KMS-11 (cell line): ENCODE data around the gene AKAP8L.
"Not testable (repeated sequence)": the region's sequence is repeated elsewhere in the genome, so short reads cannot be mapped to it uniquely, and the experiment has no call there.

Source experiments
- H2AFZ ChIP-seq: fragments of 200-600 bp; sonication (generic); 2 replicates; pipeline ENCODE4 v1.6.1; 2016; ENCODE audit warnings: antibody characterized with exemption, mixed run types, low read depth
- H3K27ac ChIP-seq: fragments of 200-600 bp; sonication (generic); 2 replicates; pipeline ENCODE4 v1.6.1; 2016; ENCODE audit warnings: mild to moderate bottlenecking, mixed run types
- H3K27me3 ChIP-seq: fragments of 200-600 bp; sonication (generic); 2 replicates; pipeline ENCODE4 v1.6.1; 2017; ENCODE audit warnings: mild to moderate bottlenecking, low read depth, mixed run types, moderate library complexity; ENCODE audit not compliant: insufficient read depth
- H3K36me3 ChIP-seq: fragments of 200-600 bp; sonication (generic); 2 replicates; pipeline ENCODE4 v1.6.1; 2017; ENCODE audit warnings: mild to moderate bottlenecking, mixed run types; ENCODE audit not compliant: insufficient read depth
- H3K4me1 ChIP-seq: fragments of 200-600 bp; sonication (generic); 2 replicates; pipeline ENCODE4 v1.6.1; 2016; ENCODE audit warnings: mild to moderate bottlenecking, low read depth, mixed run types; ENCODE audit not compliant: poor library complexity, severe bottlenecking
- H3K4me2 ChIP-seq: fragments of 200-600 bp; sonication (generic); 2 replicates; pipeline ENCODE4 v1.7.0; 2016; ENCODE audit warnings: mild to moderate bottlenecking, mixed run types
- H3K4me3 ChIP-seq: fragments of 200-600 bp; sonication (generic); IDR thresholded peaks from 2 replicates; pipeline ENCODE4 v1.6.1; 2017; ENCODE audit warnings: low read depth, low read length, mixed read lengths; ENCODE audit not compliant: insufficient read depth
- H3K79me2 ChIP-seq: fragments of 200-600 bp; sonication (generic); 2 replicates; pipeline ENCODE4 v1.6.1; 2016; ENCODE audit warnings: low read depth, mixed run types; ENCODE audit not compliant: insufficient read depth
- H3K9ac ChIP-seq: fragments of 200-600 bp; sonication (generic); 2 replicates; pipeline ENCODE4 v1.6.1; 2016; ENCODE audit warnings: mild to moderate bottlenecking, mixed run types
- H4K20me1 ChIP-seq: fragments of 200-600 bp; sonication (generic); 2 replicates; pipeline ENCODE4 v1.6.1; 2016; ENCODE audit warnings: mild to moderate bottlenecking, mixed run types; ENCODE audit not compliant: insufficient read depth
- TF ChIP-seq, protein P1 (sequence below): fragments of 200-600 bp; sonication (generic); conservative IDR thresholded peaks from 2 replicates; pipeline ENCODE4 v1.6.1; 2017; ENCODE audit warnings: low read depth, mild to moderate bottlenecking, antibody characterized with exemption, low read length, moderate library complexity, mixed read lengths

AKAP8L gene

DNA sequence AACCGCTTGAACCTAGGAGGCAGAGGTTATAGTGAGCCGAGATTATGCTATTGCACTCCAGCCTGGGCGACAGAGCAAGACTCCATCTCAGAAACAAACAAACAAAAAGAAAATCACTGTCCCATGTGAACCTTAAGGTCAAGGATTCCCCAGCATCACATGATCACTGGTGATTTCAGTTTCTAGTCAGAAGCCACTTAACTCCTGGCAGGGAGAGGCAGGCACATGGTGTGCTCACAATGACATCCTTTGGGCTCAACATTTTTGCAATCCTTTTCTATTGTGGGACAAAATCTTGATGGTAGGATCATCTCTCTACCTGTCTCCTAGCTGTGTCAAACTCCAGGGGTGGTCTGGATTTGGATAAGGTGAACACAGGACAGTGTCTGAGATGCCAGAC is 51.3 kb downstream of the AKAP8L start:
- Histone ChIP-seq H3K79me2 (peaks cover 4% of the 10 kb centered on the region; the same call in 1 of the 2 replicates), H3K27me3 (no peaks in the 10 kb centered on the region), H2AFZ (no peak overlapping the region), H3K4me1 (peaks cover 10% of the 10 kb centered on the region), H4K20me1 (no peaks in the 10 kb centered on the region), H3K27ac (no peak overlapping the region), H3K4me3 (no peak overlapping the region), H3K36me3 (no peaks in the 10 kb centered on the region; the same call in 1 of the 2 replicates), H3K9ac (no peak overlapping the region), H3K4me2 (no peak overlapping the region)
- TF ChIP-seq, protein P1, sequence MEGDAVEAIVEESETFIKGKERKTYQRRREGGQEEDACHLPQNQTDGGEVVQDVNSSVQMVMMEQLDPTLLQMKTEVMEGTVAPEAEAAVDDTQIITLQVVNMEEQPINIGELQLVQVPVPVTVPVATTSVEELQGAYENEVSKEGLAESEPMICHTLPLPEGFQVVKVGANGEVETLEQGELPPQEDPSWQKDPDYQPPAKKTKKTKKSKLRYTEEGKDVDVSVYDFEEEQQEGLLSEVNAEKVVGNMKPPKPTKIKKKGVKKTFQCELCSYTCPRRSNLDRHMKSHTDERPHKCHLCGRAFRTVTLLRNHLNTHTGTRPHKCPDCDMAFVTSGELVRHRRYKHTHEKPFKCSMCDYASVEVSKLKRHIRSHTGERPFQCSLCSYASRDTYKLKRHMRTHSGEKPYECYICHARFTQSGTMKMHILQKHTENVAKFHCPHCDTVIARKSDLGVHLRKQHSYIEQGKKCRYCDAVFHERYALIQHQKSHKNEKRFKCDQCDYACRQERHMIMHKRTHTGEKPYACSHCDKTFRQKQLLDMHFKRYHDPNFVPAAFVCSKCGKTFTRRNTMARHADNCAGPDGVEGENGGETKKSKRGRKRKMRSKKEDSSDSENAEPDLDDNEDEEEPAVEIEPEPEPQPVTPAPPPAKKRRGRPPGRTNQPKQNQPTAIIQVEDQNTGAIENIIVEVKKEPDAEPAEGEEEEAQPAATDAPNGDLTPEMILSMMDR = no peak

DNA sequence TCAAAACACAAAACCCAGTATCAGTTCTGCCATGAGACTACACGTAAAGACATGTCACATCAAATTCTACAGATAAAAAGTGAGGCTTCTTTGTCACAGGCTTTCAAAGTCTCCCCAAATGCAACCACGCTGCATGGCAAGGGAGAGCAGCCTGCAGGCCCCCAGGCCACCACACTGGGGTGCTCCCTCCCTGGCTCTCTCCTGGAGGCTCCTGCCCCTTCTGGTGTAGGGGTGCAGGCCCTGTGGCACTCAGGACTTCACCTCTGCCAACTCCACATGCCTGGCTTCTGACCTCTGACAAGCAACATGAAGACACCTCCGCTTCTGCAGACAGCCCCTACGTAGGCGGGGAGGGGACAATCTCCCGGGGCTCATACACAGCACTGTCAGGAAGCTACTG is 53.5 kb downstream of the AKAP8L start:
- no peaks in the 10 kb centered on the region for H3K79me2 ChIP-seq
- H3K27me3 ChIP-seq = no peaks in the 10 kb centered on the region
- no peak overlapping the region for H3K27ac ChIP-seq
- no peak overlapping the region for H3K4me3 ChIP-seq
- H3K4me1 ChIP-seq = peaks cover 18% of the 10 kb centered on the region
- H3K9ac ChIP-seq = no peak overlapping the region
- no peak overlapping the region for H2AFZ ChIP-seq
- no peaks in the 10 kb centered on the region; the same call in 1 of the 2 replicates for H3K36me3 ChIP-seq
- TF ChIP-seq, protein P1 = no peak
- no peaks in the 10 kb centered on the region for H4K20me1 ChIP-seq
- no peak overlapping the region for H3K4me2 ChIP-seq

DNA sequence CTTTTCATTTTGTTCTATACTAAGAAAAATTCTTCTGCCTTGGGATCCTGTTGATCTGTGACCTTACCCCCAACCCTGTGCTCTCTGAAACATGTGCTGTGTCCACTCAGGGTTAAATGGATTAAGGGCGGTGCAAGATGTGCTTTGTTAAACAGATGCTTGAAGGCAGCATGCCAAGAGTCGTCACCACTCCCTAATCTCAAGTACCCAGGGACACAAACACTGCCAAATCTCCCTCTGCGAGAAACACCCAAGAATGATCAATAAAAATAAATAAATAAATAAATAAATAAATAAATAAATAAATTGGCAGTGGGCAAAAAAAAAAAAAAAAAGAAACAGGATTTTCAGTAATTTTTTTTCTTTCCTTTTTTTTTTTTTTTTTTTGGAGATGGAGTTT is 55.0 kb downstream of the AKAP8L start:
- H4K20me1 ChIP-seq, H3K4me3 ChIP-seq, H3K4me2 ChIP-seq, H3K27me3 ChIP-seq, H3K79me2 ChIP-seq, H2AFZ ChIP-seq, H3K27ac ChIP-seq, H3K9ac ChIP-seq, H3K36me3 ChIP-seq: not testable (repeated sequence)
- H3K4me1 ChIP-seq = peaks cover 26% of the 10 kb centered on the region

DNA sequence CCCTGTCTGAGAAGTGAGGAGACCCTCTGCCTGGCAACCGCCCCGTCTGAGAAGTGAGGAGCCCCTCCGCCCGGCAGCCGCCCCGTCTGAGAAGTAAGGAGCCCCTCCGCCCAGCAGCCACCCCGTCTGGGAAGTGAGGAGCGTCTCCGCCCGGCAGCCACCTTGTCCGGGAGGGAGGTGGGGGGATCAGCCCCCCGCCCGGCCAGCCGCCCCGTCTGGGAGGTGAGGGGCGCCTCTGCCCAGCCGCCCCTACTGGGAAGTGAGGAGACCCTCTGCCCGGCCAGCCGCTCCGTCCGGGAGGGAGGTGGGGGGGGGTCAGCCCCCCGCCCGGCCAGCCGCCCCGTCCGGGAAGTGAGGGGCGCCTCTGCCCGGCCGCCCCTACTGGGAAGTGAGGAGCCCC is 55.7 kb downstream of the AKAP8L start:
- peaks cover 23% of the 10 kb centered on the region for H3K4me1 ChIP-seq
- not testable (repeated sequence) for H3K27me3 ChIP-seq, H4K20me1 ChIP-seq, H3K36me3 ChIP-seq, H2AFZ ChIP-seq, H3K79me2 ChIP-seq, H3K4me2 ChIP-seq, H3K4me3 ChIP-seq, H3K27ac ChIP-seq, H3K9ac ChIP-seq

DNA sequence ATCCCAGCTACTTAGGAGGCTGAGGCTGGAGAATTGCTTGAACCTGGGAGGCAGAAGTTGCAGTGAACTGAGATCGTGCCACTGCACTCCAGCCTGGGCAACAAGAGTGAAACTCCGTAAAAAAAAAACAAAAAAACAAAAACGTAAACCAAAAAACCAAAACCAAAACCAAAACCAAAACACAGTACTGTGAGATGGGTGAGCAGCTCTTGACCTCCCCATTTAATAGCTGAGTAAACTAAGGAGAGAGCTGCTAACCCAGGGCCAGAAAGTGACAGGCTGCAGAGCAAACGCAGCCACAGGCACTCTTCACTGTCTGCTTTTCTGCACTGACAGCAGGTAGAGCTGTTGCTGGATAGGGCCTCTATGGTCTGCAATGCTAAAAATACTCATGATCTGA is 58.8 kb downstream of the AKAP8L start:
- H3K27me3 ChIP-seq, H3K79me2 ChIP-seq, H3K4me2 ChIP-seq: not testable (repeated sequence)

DNA sequence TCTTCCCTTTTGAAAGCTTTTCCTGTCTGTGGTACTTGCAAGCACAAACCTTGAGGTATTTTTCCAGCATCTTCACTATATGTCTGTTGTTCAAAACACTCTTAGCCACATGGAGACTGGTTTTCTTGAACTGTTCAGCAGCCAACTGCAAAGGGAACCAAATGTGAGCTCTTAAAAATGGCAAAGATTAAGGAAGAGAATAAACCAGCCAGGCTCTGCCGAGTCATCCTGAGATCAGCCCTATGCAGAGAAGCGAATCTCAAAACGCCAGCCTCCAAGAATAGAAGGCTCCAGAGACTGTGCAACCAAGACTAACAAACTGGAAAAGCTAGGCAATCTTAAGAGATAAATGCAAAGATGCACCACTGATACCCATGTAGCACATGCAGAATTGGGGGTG is 59.9 kb downstream of the AKAP8L start:
- no peak overlapping the region for H3K4me2 ChIP-seq
- H3K27me3 ChIP-seq = no peaks in the 10 kb centered on the region
- H3K4me3 ChIP-seq = no peak overlapping the region
- no peaks in the 10 kb centered on the region for H4K20me1 ChIP-seq
- peaks cover 16% of the 10 kb centered on the region for H3K4me1 ChIP-seq
- peaks cover 6% of the 10 kb centered on the region; the same call in 1 of the 2 replicates for H3K36me3 ChIP-seq
- no peak overlapping the region for H2AFZ ChIP-seq
- H3K79me2 ChIP-seq = no peaks in the 10 kb centered on the region
- H3K27ac ChIP-seq = no peak overlapping the region
- TF ChIP-seq, protein P1 = no peak
- no peak overlapping the region for H3K9ac ChIP-seq

More for the DNA sequence above, 58.8 kb downstream of the AKAP8L start:
- not testable (repeated sequence) for H4K20me1 ChIP-seq, H3K4me3 ChIP-seq, H3K27ac ChIP-seq, H3K36me3 ChIP-seq, H2AFZ ChIP-seq, H3K9ac ChIP-seq
- H3K4me1 ChIP-seq = peaks cover 16% of the 10 kb centered on the region
